Stimulated activated naive CD8-positive, alpha-beta T cell treated with anti-CD3 and anti-CD28 coated beads, Interleukin-15, Interleukin-2, amounts not matched to agents 100 U/mL and 50 U/mL, for 24 hours (primary cell): ENCODE results near the gene UBE2E1.
"Not testable (repeated sequence)": the region's sequence is repeated elsewhere in the genome, so short reads cannot be mapped to it uniquely, and the experiment has no call there.

ENCODE experiments used
- ATAC-seq: fragments of 150-1000 bp; cut with Tn5 transposase; one replicate; pipeline ENCODE4 v1.10.0; 2021
- DNase-seq: peaks from one replicate; pipeline ENCODE4 v3.0.0; 2021

The UBE2E1 gene

GRCh38 chr3:23856286-23856685, 50.5 kb downstream of the UBE2E1 start:
- ATAC-seq (no peak), DNase-seq (no peak)

DNA sequence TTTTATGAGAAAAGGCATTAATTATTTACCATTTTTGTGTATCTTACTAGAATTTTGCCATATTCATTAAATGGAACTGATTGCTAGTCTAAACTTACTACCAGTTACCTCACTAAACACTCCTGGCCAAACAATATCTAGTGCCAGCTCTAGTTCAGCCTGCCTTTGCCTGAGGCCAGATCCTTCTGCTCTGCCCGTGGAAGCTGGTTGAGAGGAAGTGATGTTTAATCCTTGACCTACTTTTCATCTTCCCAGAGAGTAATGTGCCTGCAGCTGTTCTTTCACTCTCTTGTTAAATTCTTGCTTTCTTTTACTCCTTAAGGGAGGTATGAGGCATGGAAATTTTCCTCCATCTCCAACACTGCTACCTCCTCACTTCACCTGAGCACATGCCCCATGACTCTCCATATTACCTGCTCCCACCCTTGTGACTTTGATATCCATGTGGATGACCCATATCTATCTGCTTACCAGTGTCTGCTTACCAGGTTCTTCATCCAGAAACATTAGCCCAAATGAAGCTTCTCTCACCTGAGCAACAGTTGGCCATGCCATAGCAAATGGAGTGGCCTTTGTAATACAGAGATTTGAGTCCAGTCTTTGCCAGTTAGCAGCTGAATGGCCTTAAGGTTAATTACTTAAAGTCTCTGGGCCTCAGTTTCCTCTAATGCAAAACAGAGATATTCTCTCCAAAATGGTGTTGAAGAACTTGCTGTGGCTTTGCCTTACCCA, 53.4 kb downstream of the UBE2E1 start:
- DNase-seq: no peak
- ATAC-seq: no peak

DNA sequence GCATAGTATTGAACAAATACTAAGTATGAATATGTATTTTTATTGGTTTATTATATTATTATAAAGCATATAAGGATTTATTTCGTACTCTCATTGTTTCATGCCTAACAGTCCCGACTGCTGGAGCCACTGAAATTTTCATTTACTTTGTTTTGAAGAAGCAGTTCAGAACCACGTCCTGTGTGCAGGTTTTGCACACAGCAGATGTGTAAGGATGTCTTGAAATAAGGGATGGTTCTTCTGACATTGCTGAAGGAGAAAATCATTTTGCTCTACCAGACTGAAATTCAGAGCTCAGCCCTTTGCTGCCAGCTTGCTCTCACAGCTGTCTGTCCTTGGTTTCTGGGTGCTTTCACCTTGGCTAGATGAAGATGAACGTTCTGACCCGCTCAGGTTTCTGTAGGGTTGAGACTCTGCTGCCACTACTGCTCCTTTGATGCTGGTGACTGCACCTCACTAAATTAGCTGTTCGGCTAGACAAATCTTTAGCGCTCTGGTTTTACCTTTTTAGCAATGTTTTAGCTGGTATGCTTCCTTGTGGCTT, 54.2 kb downstream of the UBE2E1 start:
- DNase-seq (no peak), ATAC-seq (no peak)

DNA sequence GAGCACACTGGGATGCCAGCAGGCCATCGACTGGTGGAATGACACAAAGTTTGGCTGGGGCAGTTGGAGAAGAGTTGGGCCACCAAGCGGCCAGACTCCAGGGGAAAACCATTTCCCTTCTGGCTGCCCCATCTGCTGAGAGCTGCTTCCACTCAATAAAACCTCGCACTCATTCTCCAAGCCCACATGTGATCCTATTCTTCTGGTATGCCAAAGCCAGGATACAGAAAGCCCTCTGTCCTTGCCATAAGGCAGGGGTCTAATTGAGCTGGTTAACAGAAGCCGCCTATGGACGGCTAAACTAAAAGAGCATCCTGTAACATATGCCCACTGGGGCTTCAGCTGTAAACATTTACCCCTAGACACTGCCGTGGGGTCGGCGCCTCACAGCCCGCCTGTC, 55.9 kb downstream of the UBE2E1 start:
- ATAC-seq (no peak), DNase-seq (no peak)

DNA sequence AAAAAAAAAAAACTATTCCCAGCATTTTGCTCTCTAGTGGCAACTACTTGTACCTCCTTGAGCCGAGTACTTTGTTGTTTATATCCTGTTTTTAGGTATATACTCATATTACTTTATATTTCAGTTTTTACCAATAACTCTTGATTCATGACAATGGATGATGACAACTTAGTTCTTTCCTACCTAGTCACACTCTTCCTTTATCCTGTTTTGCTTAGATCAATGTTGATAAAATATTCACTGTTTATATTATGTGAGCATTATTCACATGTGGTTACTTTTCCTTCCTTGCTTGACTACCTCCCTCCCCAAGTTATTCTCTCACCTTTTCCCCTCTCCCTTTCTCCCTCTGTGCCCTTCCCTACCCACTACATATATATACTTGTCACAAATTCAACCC, 57.3 kb downstream of the UBE2E1 start:
- DNase-seq: no peak

DNA sequence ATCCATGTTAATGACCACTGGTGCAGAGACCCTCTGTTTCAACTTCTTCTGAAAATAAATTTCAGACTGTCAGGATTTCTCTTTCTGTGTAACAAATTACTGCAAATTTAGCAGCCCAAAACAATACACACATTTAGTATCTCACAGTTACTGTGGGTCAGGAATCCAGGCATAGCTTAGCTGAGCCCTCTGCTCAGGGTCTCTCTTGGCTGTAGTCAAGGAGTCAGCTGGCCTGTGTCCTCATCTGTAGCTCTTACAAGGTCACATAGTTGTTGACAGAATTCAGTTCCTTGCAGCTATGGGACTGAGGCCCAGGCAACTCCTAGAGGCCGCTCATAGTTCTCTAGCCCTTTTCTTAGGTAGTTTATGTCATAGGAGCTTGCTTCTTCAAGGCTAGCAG, 59.2 kb downstream of the UBE2E1 start:
- ATAC-seq (no peak), DNase-seq (no peak)

More for the DNA sequence above, 57.3 kb downstream of the UBE2E1 start:
- no peak for ATAC-seq

DNA sequence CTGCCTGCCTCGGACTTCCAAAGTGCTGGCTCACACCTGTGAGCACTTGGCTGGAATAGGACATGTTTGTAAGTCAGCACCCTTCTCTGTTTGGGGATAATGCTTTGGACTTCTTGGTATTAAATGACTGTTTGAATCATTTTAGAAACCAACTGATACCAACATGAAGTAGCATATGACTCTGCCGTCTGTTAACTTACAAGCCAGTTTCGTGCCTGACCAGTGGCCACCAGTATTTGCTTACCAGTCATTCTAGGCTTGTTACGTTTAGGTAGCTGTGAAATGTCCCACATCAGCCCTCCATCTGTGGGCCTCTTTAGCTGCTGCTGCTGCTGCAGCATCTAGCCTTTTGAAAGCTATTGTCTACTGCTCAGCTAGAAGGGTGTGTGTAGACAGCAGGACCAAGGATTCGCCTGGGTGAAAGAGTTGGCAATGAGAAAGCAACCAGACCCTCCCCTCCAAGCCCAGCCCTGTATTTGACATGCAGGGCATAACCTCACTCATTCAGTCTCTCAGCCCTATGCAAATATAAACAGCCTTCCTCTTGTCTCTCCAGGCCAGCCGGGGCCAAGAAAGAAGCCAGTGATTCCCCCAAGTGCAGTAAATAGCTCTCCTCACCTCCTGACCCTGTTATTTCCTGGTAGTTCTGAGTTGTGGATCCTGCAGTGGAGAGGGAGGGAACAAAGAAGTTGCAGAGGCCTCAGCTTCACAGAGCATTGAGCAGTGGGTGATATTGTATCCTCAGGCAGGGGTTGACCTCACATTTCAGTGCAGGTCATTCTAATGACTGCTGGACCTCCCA, 60.0 kb downstream of the UBE2E1 start:
- DNase-seq (no peak), ATAC-seq (no peak)

GRCh38 chr3:23867400-23867799, 61.6 kb downstream of the UBE2E1 start:
- no peak for DNase-seq
- ATAC-seq: no peak

DNA sequence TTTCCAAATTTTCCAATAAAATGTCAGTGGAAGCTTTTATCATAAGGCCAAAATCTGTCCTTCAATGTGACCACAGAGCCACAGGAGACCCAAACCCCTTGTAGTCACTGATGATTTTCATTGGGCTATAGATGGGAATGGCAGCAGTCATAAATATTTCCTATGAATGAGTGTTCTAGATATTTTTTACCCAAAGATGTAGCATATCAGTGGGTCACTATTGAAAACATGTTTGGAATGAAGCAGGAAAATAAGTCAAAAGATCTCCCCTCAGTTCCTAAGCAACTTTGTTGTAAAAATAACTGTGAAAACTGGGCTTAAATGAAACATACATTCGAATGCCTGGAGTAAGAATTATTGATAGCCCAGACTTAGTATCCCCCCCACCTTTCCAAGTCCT, 62.1 kb downstream of the UBE2E1 start:
- DNase-seq (no peak), ATAC-seq (no peak)

DNA sequence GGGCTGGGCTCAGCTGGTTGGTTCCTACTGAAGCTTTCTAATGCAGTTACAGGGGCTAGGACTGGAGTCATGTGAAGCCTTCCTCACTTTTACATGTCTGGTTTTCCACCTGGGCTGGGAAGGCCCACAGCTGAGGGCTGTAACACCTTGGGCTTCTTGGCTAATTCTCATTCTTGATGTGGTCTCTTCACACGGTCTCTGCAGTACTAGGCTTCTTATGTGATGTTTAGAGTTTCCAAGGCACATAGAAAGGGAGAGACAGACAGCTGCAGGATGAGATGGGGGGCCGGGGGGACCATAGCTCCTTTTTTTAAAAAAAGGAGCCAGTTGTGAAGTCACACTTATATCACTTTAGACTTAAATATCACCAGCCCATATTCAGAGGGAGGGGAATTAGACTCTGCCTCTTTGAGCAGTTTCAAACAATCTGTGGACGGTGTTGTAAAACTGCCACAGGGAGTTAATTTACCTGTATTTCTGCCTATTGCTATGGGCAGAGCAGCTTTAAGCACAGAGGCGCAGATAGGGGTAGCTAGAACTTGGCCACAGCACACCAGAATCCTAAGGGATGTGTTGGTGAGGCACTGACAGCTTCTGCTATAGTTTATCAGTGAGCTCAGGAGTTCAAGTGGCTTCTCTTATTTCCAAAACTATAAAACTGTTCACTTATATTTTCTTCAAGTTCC, 64.4 kb downstream of the UBE2E1 start:
- no peak for ATAC-seq
- no peak for DNase-seq

DNA sequence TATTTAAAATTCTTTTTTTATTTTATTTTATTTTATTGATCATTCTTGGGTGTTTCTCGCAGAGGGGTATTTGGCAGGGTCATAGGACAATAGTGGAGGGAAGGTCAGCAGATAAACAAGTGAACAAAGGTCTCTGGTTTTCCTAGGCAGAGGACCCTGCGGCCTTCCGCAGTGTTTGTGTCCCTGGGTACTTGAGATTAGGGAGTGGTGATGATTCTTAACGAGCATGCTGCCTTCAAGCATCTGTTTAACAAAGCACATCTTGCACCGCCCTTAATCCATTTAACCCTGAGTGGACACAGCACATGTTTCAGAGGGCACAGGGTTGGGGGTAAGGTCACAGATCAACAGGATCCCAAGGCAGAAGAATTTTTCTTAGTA, 64.9 kb downstream of the UBE2E1 start:
- ATAC-seq, DNase-seq: not testable (repeated sequence)

GRCh38 chr3:23871361-23871760, 65.6 kb downstream of the UBE2E1 start:
- not testable (repeated sequence) for ATAC-seq

GRCh38 chr3:23872330-23872729, 66.6 kb downstream of the UBE2E1 start:
- no peak for DNase-seq
- ATAC-seq: no peak

More at GRCh38 chr3:23871361-23871760, 65.6 kb downstream of the UBE2E1 start:
- not testable (repeated sequence) for DNase-seq

GRCh38 chr3:23873941-23874340, 68.2 kb downstream of the UBE2E1 start:
- no peak for ATAC-seq
- DNase-seq: no peak

DNA sequence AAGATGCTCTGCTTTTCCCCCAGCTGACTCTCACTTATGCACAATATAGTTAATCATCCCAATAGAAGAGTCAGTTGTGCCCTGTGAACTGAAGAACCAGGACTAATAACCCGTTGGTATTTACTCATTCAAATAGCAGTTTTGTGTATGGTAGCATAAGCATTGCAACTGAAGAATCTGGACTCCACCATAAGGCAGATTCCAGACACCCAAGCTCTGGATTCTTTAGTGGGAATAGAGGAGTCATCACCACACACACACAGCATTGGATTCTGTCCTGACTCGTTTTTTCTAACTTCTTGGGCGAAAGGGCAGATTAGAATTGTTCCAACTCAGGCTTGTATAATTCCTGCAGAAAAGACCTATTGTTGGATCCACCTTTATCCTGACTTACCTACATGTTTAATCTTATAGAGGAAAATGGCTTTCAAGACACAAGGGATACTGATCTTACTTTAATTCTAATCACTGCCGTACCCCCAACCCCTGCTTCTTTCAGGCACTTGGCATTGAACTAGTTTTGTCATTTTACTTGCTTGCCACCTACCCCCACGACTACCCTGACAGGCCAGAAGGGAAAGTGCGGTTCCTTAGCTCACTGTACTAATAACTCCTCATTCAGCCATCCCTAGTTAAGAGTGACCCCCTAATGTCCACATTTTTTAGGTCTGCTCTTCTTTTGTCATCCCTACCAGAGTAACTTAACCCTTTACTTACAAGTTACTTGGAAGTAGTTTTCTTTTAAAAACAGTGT, 68.8 kb downstream of the UBE2E1 start:
- DNase-seq: no peak
- ATAC-seq: no peak

- no peak for ATAC-seq
- no peak for DNase-seq
These were observed 69.5 kb downstream of the UBE2E1 start for GRCh38 chr3:23875113-23875725.

DNA sequence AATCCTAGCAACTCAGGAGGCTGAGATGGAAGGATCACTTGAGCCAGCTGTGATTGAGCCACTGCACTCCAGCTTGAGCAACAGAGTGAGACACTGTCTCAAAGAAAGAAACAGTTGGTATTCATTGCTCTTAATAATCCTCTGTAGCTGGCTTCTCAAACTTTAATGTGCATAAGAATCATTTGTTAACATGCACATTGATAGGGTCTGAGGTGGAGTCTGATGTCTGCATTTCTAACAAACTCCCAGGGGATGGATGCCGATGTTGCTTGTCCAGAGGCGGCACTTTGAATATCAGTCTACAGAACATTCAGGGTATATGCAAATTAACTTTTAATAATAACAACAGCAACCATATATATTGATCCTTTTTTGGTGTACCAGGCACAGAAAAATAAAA, 71.2 kb downstream of the UBE2E1 start:
- ATAC-seq (no peak), DNase-seq (no peak)

DNA sequence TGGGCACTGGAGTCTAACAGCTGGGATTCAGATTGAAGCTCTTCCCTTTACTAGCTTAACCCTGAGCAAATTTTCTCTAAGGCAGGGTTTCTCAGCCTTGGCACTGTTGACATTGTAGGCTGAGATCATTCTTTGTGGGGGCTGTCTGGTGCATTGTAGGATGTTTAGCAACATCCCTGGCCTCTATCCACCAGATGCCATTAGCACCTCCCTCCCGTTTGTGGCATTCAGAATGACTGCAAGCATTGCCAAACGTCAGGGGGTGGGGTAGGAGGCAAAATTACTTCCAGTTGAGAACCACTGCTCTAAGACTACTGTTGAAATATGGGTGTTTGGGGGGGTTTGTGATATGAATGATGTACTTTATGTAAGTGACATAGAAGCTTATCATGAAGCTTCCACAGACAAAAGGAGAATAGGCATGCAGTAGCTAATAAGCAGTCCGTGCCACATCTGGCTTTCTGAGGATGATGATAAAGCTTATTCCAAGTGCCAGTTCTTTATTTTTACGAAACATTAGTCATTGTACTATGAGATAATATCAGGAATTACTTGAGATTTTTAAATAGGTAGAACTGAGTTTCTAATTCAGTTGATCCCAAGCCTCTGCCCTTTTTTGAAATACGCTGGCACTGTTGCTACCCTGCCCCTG, 71.7 kb downstream of the UBE2E1 start:
- DNase-seq (no peak), ATAC-seq (no peak)

GRCh38 chr3:23879485-23879884, 73.7 kb downstream of the UBE2E1 start:
- no peak for DNase-seq
- ATAC-seq: no peak

DNA sequence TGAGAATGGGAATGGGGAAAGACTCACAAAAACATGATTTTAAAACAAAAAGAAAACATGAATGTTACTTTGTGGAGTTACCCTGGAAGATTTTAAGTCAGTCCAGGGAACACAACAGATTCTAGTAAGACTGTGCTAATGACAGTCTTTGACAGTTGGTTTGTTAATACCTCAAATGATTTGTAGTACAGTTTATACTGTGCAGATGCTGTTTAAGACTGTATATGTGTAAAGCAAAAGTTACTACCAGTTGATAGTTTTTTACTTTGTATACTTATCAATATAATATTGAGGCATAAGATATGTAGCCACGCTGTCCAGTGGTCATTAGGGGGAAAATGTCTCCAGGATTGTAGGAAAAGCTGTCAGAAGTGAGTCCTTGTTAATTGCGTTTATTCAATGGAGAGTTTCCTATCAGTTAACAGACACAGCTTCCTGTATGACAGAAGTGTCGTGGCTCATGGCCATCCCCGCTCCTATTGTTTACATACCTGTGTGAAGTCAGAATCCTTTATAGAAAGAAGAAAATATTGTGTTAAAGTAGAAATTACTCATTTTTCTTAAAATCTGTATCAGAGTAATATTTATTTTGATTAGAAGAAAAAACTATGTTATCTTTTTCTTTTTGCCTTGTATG, 75.1 kb downstream of the UBE2E1 start:
- ATAC-seq: no peak
- no peak for DNase-seq

- not testable (repeated sequence) for ATAC-seq, DNase-seq
These were observed 76.2 kb downstream of the UBE2E1 start for GRCh38 chr3:23881993-23882392.
